ENCODE measurements around the gene NBPF12. TPM values are rescaled to one million over a fixed set of nuclear protein-coding genes. Genes with fewer than 3 reads are reported as not detected.
"Not testable (repeated sequence)": the region's sequence is repeated elsewhere in the genome, so short reads cannot be mapped to it uniquely, and the experiment has no call there.

The NBPF12 gene
- total RNA-seq, 1 experiment from 2014 or later, result 5.2 TPM

- H3K4me1 Mint-ChIP-seq, CTCF ChIA-PET: not testable (repeated sequence)
Measured at GRCh38 chr1:146986450-146986849, 48.3 kb downstream of the NBPF12 start.

GRCh38 chr1:146987502-146987901 lies 49.4 kb downstream of the NBPF12 start:
- H3K27me3 Mint-ChIP-seq (ENCODE audit: low read depth); CTCF ChIA-PET; H3K27ac Mint-ChIP-seq; H3K36me3 Mint-ChIP-seq; H3K4me3 Mint-ChIP-seq; H3K9me3 Mint-ChIP-seq; ATAC-seq; POLR2A ChIA-PET; H3K4me1 Mint-ChIP-seq; DNase-seq (ENCODE audit: low spot score): not testable (repeated sequence)

More at GRCh38 chr1:146986450-146986849, 48.3 kb downstream of the NBPF12 start:
- H3K36me3 Mint-ChIP-seq; H3K27me3 Mint-ChIP-seq (ENCODE audit: low read depth); ATAC-seq; H3K9me3 Mint-ChIP-seq; H3K4me3 Mint-ChIP-seq; H3K27ac Mint-ChIP-seq; POLR2A ChIA-PET; DNase-seq (ENCODE audit: low spot score): not testable (repeated sequence)

DNA sequence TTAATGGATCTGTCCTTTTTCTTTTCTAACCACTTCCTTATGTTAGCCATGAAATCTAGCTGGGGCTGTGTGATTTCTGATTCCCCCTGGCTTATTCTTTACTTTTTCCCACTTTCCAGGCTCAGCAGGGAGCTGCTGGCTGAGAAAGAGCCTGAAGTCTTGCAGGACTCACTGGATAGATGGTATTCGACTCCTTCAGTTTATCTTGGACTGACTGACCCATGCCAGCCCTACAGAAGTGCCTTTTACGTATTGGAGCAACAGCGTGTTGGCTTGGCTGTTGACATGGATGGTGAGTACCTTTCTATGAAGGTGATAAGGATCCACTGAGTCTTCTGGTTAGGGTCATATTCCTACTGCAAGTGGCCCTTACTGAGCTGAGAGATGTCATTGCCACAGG lies 51.3 kb downstream of the NBPF12 start:
- H3K4me1 Mint-ChIP-seq; POLR2A ChIA-PET; H3K9me3 Mint-ChIP-seq; H3K4me3 Mint-ChIP-seq; CTCF ChIA-PET; DNase-seq (ENCODE audit: low spot score); H3K27me3 Mint-ChIP-seq (ENCODE audit: low read depth); H3K27ac Mint-ChIP-seq; ATAC-seq: not testable (repeated sequence)
- H3K36me3 Mint-ChIP-seq, result peaks cover 12% of the 10 kb centered on the region; the same call in 1 of the 2 replicates

GRCh38 chr1:147008495-147008894 lies 70.4 kb downstream of the NBPF12 start:
- H3K36me3 Mint-ChIP-seq, result peaks cover 14% of the 10 kb centered on the region

DNA sequence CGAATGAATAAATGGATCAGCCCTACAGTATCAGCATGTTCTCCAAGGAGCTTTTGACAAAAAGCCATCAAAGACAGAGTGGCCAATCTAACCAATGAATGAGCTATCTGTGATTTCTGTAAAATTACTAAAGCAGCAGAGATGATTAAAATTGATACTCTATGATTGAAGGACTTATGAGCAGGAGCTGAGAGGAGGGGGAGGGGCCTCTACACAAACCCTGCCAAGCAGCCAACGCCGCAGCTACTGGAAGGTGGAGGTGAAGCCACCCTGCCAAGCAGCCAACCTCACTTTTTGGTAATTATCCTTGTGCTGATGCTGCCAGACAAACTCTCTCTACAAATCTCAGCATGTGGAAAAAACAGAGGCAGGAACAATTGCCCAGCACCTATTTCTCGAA lies 88.9 kb downstream of the NBPF12 start:
- H3K4me3 Mint-ChIP-seq; H3K27me3 Mint-ChIP-seq (ENCODE audit: low read depth); H3K36me3 Mint-ChIP-seq; H3K9me3 Mint-ChIP-seq; H3K27ac Mint-ChIP-seq; ATAC-seq; DNase-seq (ENCODE audit: low spot score); CTCF ChIA-PET; POLR2A ChIA-PET; H3K4me1 Mint-ChIP-seq: not testable (repeated sequence)

More at GRCh38 chr1:147008495-147008894, 70.4 kb downstream of the NBPF12 start:
- CTCF ChIA-PET; POLR2A ChIA-PET; ATAC-seq; H3K27ac Mint-ChIP-seq; H3K4me3 Mint-ChIP-seq; H3K4me1 Mint-ChIP-seq; DNase-seq (ENCODE audit: low spot score): not testable (repeated sequence)
- Mint-ChIP-seq H3K27me3 (ENCODE audit: low read depth) (peaks cover 14% of the 10 kb centered on the region), H3K9me3 (peaks cover 34% of the 10 kb centered on the region)

DNA sequence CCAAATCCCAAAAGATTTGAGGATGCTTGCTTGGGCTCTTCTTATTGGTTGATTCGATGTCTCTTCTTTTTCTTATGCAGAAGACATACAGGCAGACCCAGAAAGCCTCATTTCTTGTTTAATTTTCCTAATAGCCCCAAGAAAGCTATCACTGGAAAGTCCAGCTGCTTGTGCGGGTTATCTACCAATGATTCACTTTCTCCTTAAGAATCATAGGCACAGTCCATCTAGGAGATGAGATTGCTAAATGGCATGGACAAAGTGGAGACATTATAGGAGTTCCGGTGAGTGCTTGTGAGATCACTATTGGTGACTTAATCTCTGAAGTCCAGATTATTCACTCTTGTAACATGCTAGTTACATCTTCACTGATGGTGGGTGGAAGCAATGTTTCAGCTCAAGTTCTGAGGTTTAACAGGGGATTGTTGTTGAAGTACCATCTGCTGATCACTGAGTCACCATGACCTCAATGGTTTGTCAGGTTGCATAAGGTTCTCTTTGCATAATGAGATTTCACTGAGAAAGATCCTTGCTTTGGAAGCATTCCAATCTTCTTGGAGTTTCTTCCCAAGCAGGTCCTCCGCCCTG lies 92.0 kb downstream of the NBPF12 start:
- H3K36me3 Mint-ChIP-seq; POLR2A ChIA-PET; ATAC-seq; DNase-seq (ENCODE audit: low spot score); H3K9me3 Mint-ChIP-seq; H3K27ac Mint-ChIP-seq; CTCF ChIA-PET; H3K4me3 Mint-ChIP-seq; H3K27me3 Mint-ChIP-seq (ENCODE audit: low read depth); H3K4me1 Mint-ChIP-seq: not testable (repeated sequence)

- Mint-ChIP-seq H3K27me3 (ENCODE audit: low read depth) (peaks cover 8% of the 10 kb centered on the region), H3K4me1 (no peaks in the 10 kb centered on the region), H3K27ac (no peak overlapping the region), H3K4me3 (no peak overlapping the region), H3K9me3 (no peaks in the 10 kb centered on the region), H3K36me3 (no peaks in the 10 kb centered on the region)
- ChIA-PET CTCF (no interaction called here), POLR2A (no interaction called here)
- DNase-seq (ENCODE audit: low spot score) (no peak), ATAC-seq (no peak)
- TF ChIP-seq ATF1 (CRISPR knock-in tag; IDR thresholded peaks at IDR 0.05) (no peak), NFATC4 (CRISPR knock-in tag; IDR thresholded peaks at IDR 0.05) (no peak), PRDM15 (CRISPR knock-in tag; IDR thresholded peaks at IDR 0.05) (no peak), SOX15 (CRISPR knock-in tag; IDR thresholded peaks at IDR 0.05) (no peak), ATF3 (CRISPR knock-in tag; conservative IDR thresholded peaks at IDR 0.05) (no peak), NFYB (CRISPR knock-in tag; conservative IDR thresholded peaks at IDR 0.05; ENCODE audit: low read depth) (no peak), ZNF219 (CRISPR knock-in tag; IDR thresholded peaks at IDR 0.05; ENCODE audit: borderline replicate concordance) (no peak), AR (CRISPR knock-in tag; IDR thresholded peaks at IDR 0.05) (no peak), USF2 (CRISPR knock-in tag; IDR thresholded peaks at IDR 0.05) (no peak)
- TF ChIP-seq, protein P1, sequence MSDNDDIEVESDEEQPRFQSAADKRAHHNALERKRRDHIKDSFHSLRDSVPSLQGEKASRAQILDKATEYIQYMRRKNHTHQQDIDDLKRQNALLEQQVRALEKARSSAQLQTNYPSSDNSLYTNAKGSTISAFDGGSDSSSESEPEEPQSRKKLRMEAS (CRISPR knock-in tag; IDR thresholded peaks at IDR 0.05), result no peak
Measured at GRCh38 chr1:147039916-147040315, 101.8 kb downstream of the NBPF12 start.

Data from WTC11 (cell line).